HCT116 (cell line): Measurements from ENCODE around the gene S1PR3. TPM values are rescaled to one million over a fixed set of nuclear protein-coding genes. Genes with fewer than 3 reads are reported as not detected.

Experiments
- ATAC-seq: fragments of 200-7000 bp; cut with Tn5 transposase; 2 replicates; pipeline ENCODE4 v1.9.1; 2020; ENCODE audit warnings: mild to moderate bottlenecking, moderate library complexity
- BruUV-seq: library from RNA; stranded (reverse); fragments of 400-500 nt; replicated peaks from 2 replicates; lab custom pipeline; 2021; lab: Mats Ljungman, UMichigan
- CTCF ChIA-PET: fragments of 300-600 bp; sonication (Branson Sonifier 250); formaldehyde crosslinking; loops from one replicate; lab custom pipeline; 2021; ENCODE audit warnings: antibody characterized with exemption; lab: Charles Lee
- POLR2A ChIA-PET: fragments of 300-600, 350-600 bp; sonication (Branson Sonifier 250); formaldehyde crosslinking; loops from one replicate; lab custom pipeline; 2021; ENCODE audit warnings: antibody characterized with exemption; lab: Charles Lee
- RAD21 ChIA-PET, 2 experiments: fragments of 300-600 bp; sonication (Branson Sonifier 250); formaldehyde crosslinking; loops; one replicate each; lab custom pipeline; 2023; ENCODE audit warnings: low total read pairs in 2 of 2; ENCODE audit not compliant: uncharacterized antibody in 2 of 2, unreplicated experiment in 2 of 2, low non-redundant PET in 1 of 2; lab: Charles Lee
- DNase-seq: peaks from one replicate; pipeline ENCODE4 v3.0.0-alpha.2; 2010; ENCODE audit warnings: low read depth, low spot score
- H2AFZ ChIP-seq: fragments of 200-600 bp; shearing (Covaris generic), sonication (generic); 2 replicates; pipeline ENCODE4 v1.6.1; 2017; ENCODE audit warnings: low read depth, mixed run types, mixed read lengths, antibody characterized with exemption, low read length; ENCODE audit not compliant: poor library complexity, severe bottlenecking
- H3K27ac ChIP-seq: 2 replicates; pipeline ENCODE4 v1.5.1; 2012; ENCODE audit warnings: low read depth, low read length
- H3K27me3 ChIP-seq: fragments of 200-600 bp; sonication (generic); 2 replicates; pipeline ENCODE4 v1.6.1; 2016; ENCODE audit warnings: mixed run types, low read length, mixed read lengths; ENCODE audit not compliant: insufficient read depth
- H3K36me3 ChIP-seq, 2 experiments: fragments of 200-500 bp in 1 of 2; fragments of 200-600 bp in 1 of 2; sonication (Bioruptor generic) in 1 of 2; sonication (generic) in 1 of 2; 2 replicates each; pipeline versions ENCODE4 v1.5.1 to v1.6.1; 2014 to 2016; ENCODE audit warnings: low read length in 2 of 2, inconsistent platforms in 1 of 2, mixed read lengths in 1 of 2, mixed run types in 1 of 2; ENCODE audit not compliant: insufficient read depth in 2 of 2, control insufficient read depth in 1 of 2
- H3K4me1 ChIP-seq, 2 experiments: fragments of 200-600 bp in 1 of 2; sonication (generic) in 1 of 2; 2 replicates each; pipeline versions ENCODE4 v1.5.1 to v1.6.1; 2012 to 2017; ENCODE audit warnings: low read length in 2 of 2, inconsistent platforms in 1 of 2, mild to moderate bottlenecking in 1 of 2, mixed read lengths in 1 of 2, mixed run types in 1 of 2, moderate library complexity in 1 of 2; ENCODE audit not compliant: insufficient read depth in 2 of 2, control insufficient read depth in 1 of 2
- H3K4me2 ChIP-seq: fragments of 200-600 bp; sonication (generic); 2 replicates; pipeline ENCODE4 v1.6.1; 2017; ENCODE audit warnings: mixed run types, low read length, mixed read lengths
- H3K4me3 ChIP-seq, 2 experiments: fragments of 200-600 bp in 1 of 2; sonication (generic) in 1 of 2; replicated peaks in 1 of 2; 2 replicates each; pipeline ENCODE4 v1.5.1; 2011 to 2016; ENCODE audit warnings: low read length in 2 of 2, control low read depth in 1 of 2, low read depth in 1 of 2, mild to moderate bottlenecking in 1 of 2, mixed read lengths in 1 of 2, mixed run types in 1 of 2
- H3K79me2 ChIP-seq: fragments of 200-600 bp; sonication (generic); 2 replicates; pipeline ENCODE4 v1.6.1; 2017; ENCODE audit warnings: mild to moderate bottlenecking, mixed run types, low read length, moderate library complexity, mixed read lengths; ENCODE audit not compliant: insufficient read depth
- H3K9ac ChIP-seq: fragments of 200-600 bp; sonication (generic); 2 replicates; pipeline ENCODE4 v1.6.1; 2016; ENCODE audit warnings: low read length, mixed read lengths
- H3K9me2 ChIP-seq: fragments of 200-600 bp; sonication (generic), shearing (Covaris generic); 2 replicates; pipeline ENCODE4 v1.6.1; 2017; ENCODE audit warnings: mixed run types, mild to moderate bottlenecking, moderate library complexity; ENCODE audit not compliant: insufficient read depth
- H3K9me3 ChIP-seq, 2 experiments: fragments of 200-500 bp in 1 of 2; fragments of 200-600 bp in 1 of 2; sonication (Bioruptor generic) in 1 of 2; sonication (generic) in 1 of 2; 2 replicates each; pipeline ENCODE4 v1.6.1; 2014 to 2017; ENCODE audit warnings: low read length in 2 of 2, mixed read lengths in 2 of 2, inconsistent platforms in 1 of 2, low read depth in 1 of 2, mild to moderate bottlenecking in 1 of 2, mixed run types in 1 of 2, moderate library complexity in 1 of 2; ENCODE audit not compliant: control insufficient read depth in 1 of 2, insufficient read depth in 1 of 2
- H4K20me1 ChIP-seq: fragments of 200-600 bp; sonication (generic), shearing (Covaris generic); 2 replicates; pipeline ENCODE4 v1.6.1; 2017; ENCODE audit warnings: mixed run types, mild to moderate bottlenecking, moderate library complexity; ENCODE audit not compliant: insufficient read depth
- CEBPB ChIP-seq: IDR thresholded peaks from 2 replicates; pipeline ENCODE4 v1.6.1; 2012; ENCODE audit warnings: low read depth
- EGR1 ChIP-seq: IDR thresholded peaks from 2 replicates; pipeline ENCODE4 v1.6.1; 2012; ENCODE audit warnings: low read depth
- EZH2 ChIP-seq: fragments of 200-600 bp; sonication (generic); IDR thresholded peaks from 2 replicates; pipeline ENCODE4 v1.6.1; 2017; ENCODE audit warnings: antibody characterized with exemption, mixed run types
- EZH2phosphoT487 ChIP-seq: fragments of 200-600 bp; IDR thresholded peaks from 2 replicates; pipeline ENCODE4 v1.6.1; 2018; ENCODE audit warnings: antibody characterized with exemption, borderline replicate concordance
- FOSL1 ChIP-seq: IDR thresholded peaks from 2 replicates; pipeline ENCODE4 v1.6.1; 2012; ENCODE audit warnings: low read depth
- MAX ChIP-seq: IDR thresholded peaks from 2 replicates; pipeline ENCODE4 v1.6.1; 2012
- POLR2A ChIP-seq: IDR thresholded peaks from 2 replicates; pipeline ENCODE4 v1.7.0; 2011; ENCODE audit warnings: borderline replicate concordance; ENCODE audit not compliant: insufficient read depth, insufficient read length; ENCODE audit errors: extremely low read depth
- POLR2AphosphoS5 ChIP-seq: IDR thresholded peaks from 2 replicates; pipeline ENCODE4 v1.6.1; 2011; ENCODE audit warnings: mild to moderate bottlenecking, low read depth, low read length, moderate library complexity
- SIN3A ChIP-seq: IDR thresholded peaks from 2 replicates; pipeline ENCODE4 v1.6.1; 2012; ENCODE audit warnings: low read depth
- SP1 ChIP-seq: IDR thresholded peaks from 2 replicates; pipeline ENCODE4 v1.6.1; 2012; ENCODE audit warnings: low read depth
- SRF ChIP-seq: IDR thresholded peaks from 2 replicates; pipeline ENCODE4 v1.6.1; 2012; ENCODE audit warnings: low read depth
- ZFX ChIP-seq: fragments of 450-650 bp; IDR thresholded peaks from 2 replicates; pipeline ENCODE4 v1.6.1; 2017
- ZNF274 ChIP-seq: fragments of 200-500 bp; sonication (Bioruptor generic); IDR thresholded peaks from 2 replicates; pipeline ENCODE4 v1.6.1; 2014; ENCODE audit warnings: mild to moderate bottlenecking, low read depth, low read length, inconsistent platforms
- intact Hi-C: fragments of 100-400 bp; cut with micrococcal nuclease; formaldehyde crosslinking; loops from 2 replicates; pipeline ENCODE4 v1.10.0; 2022
- total RNA-seq: library from RNA; stranded (reverse); gene quantifications from one replicate; pipeline ENCODE4 v1.2.1, GENCODE V29; 2021; ENCODE audit not compliant: unreplicated experiment

S1PR3 gene
- total RNA-seq, 1 experiment from 2014 or later, result 0.07 TPM

GRCh38 chr9:88972401-88972800, 18.9 kb upstream of the S1PR3 start:
- TF ChIP-seq MAX (no peak), ZNF274 (no peak), EGR1 (no peak), CEBPB (no peak), SIN3A (no peak), SP1 (no peak), SRF (no peak), ZFX (no peak)
- ATAC-seq, result no peak
- Histone ChIP-seq H3K4me3 (no peak overlapping the region), H3K4me2 (no peak overlapping the region), H3K27me3 (0 out of 2 replicates have a peak, but pooled peaks cover 7% of the 10 kb centered on the region), H3K9me3 (no peaks in the 10 kb centered on the region; a peak in 1 of 4 replicates), H4K20me1 (no peaks in the 10 kb centered on the region), H3K27ac (no peak overlapping the region), H3K9me2 (no peaks in the 10 kb centered on the region), H3K79me2 (no peaks in the 10 kb centered on the region), H2AFZ (no peak overlapping the region), H3K4me1 (peaks cover 0 to 6% of the 10 kb centered on the region in 2 experiments; a peak in 1 of 4 replicates), H3K36me3 (no peaks in the 10 kb centered on the region), H3K9ac (no peak overlapping the region)
- no peak for DNase-seq
- intact Hi-C loops, result no loop called here
- no TSS peak for BruUV-seq
- RAD21 ChIA-PET, result no interaction called here
- POLR2A ChIA-PET, result no interaction called here
- CTCF ChIA-PET, result no interaction called here

- ATAC-seq (no peak), DNase-seq (no peak)
- no peak overlapping the region for H3K27ac ChIP-seq
- BruUV-seq, result no TSS peak
- no peak overlapping the region for H3K9ac ChIP-seq
- intact Hi-C loops, result no loop called here
- H3K27me3 ChIP-seq, result 0 out of 2 replicates have a peak, but pooled peaks cover 7% of the 10 kb centered on the region
- H3K4me2 ChIP-seq, result no peak overlapping the region
- no peaks in the 10 kb centered on the region; a peak in 1 of 4 replicates for H3K9me3 ChIP-seq
- H3K36me3 ChIP-seq, result no peaks in the 10 kb centered on the region
- CTCF ChIA-PET, result no interaction called here
- POLR2A ChIA-PET, result no interaction called here
- no peak overlapping the region for H2AFZ ChIP-seq
- no peak overlapping the region for H3K4me3 ChIP-seq
- H4K20me1 ChIP-seq, result no peaks in the 10 kb centered on the region
- no peaks in the 10 kb centered on the region for H3K9me2 ChIP-seq
- RAD21 ChIA-PET, result no interaction called here
- no peaks in the 10 kb centered on the region for H3K79me2 ChIP-seq
- peaks cover 0 to 6% of the 10 kb centered on the region in 2 experiments; a peak in 1 of 4 replicates for H3K4me1 ChIP-seq
- no peak for TF ChIP-seq MAX
- no peak for TF ChIP-seq POLR2A
- TF ChIP-seq POLR2AphosphoS5, result no peak
- TF ChIP-seq FOSL1, result no peak
- no peak for TF ChIP-seq EZH2phosphoT487
- no peak for TF ChIP-seq EZH2
Observed at GRCh38 chr9:88973281-88974045, 17.8 kb upstream of the S1PR3 start.
